NT2/D1 (cell line): ENCODE data around the gene MCM8.

Source experiments
- DNase-seq: peaks from one replicate; pipeline ENCODE4 v3.0.0-alpha.2; 2011; ENCODE audit warnings: low read depth, low spot score
- H3K27me3 ChIP-seq: 2 replicates; pipeline ENCODE4 v1.6.0; 2011; ENCODE audit warnings: mild to moderate bottlenecking; ENCODE audit not compliant: insufficient read length, insufficient read depth
- H3K36me3 ChIP-seq: 2 replicates; pipeline ENCODE4 v1.6.1; 2011; ENCODE audit warnings: mild to moderate bottlenecking, low read length, mixed read lengths; ENCODE audit not compliant: insufficient read depth, insufficient read length
- H3K4me1 ChIP-seq: 2 replicates; pipeline ENCODE4 v1.5.1; 2011; ENCODE audit not compliant: insufficient read depth, insufficient read length
- H3K4me3 ChIP-seq: 2 replicates; pipeline ENCODE4 v1.5.1; 2011; ENCODE audit warnings: low read depth; ENCODE audit not compliant: insufficient read length
- H3K9ac ChIP-seq: 2 replicates; pipeline ENCODE4 v1.6.0; 2011; ENCODE audit warnings: low read depth; ENCODE audit not compliant: insufficient read length
- H3K9me3 ChIP-seq: 2 replicates; pipeline ENCODE4 v1.5.1; 2011; ENCODE audit warnings: mild to moderate bottlenecking, low read length; ENCODE audit not compliant: insufficient read depth
- SUZ12 ChIP-seq: IDR thresholded peaks from 2 replicates; pipeline ENCODE4 v1.6.1; 2011; ENCODE audit not compliant: insufficient read length, insufficient read depth; ENCODE audit errors: extremely low read depth
- YY1 ChIP-seq: IDR thresholded peaks from 2 replicates; pipeline ENCODE4 v1.6.1; 2011; ENCODE audit not compliant: insufficient read length, insufficient read depth
- ZNF274 ChIP-seq: IDR thresholded peaks from 2 replicates; pipeline ENCODE4 v1.6.1; 2011; ENCODE audit warnings: mild to moderate bottlenecking, low read depth, low read length

Gene MCM8

GRCh38 chr20:5980720-5981538 is 30.5 kb downstream of the MCM8 start:
- Histone ChIP-seq H3K36me3 (peaks cover 76% of the 10 kb centered on the region), H3K9me3 (no peaks in the 10 kb centered on the region), H3K27me3 (no peaks in the 10 kb centered on the region), H3K4me1 (no peaks in the 10 kb centered on the region), H3K4me3 (no peak overlapping the region), H3K9ac (no peak overlapping the region)
- no peak for TF ChIP-seq ZNF274
- no peak for TF ChIP-seq YY1
- no peak for TF ChIP-seq SUZ12
- DNase-seq, result no peak

GRCh38 chr20:5987383-5987782 is 36.9 kb downstream of the MCM8 start:
- DNase-seq, result no peak
- Histone ChIP-seq H3K9me3 (no peaks in the 10 kb centered on the region), H3K36me3 (peaks cover 63% of the 10 kb centered on the region)

GRCh38 chr20:5989539-5989938 is 39.1 kb downstream of the MCM8 start:
- no peak for TF ChIP-seq ZNF274
- TF ChIP-seq SUZ12, result no peak
- TF ChIP-seq YY1, result no peak
- H3K36me3 ChIP-seq, result peaks cover 56% of the 10 kb centered on the region

More at GRCh38 chr20:5987383-5987782, 36.9 kb downstream of the MCM8 start:
- Histone ChIP-seq H3K27me3 (no peaks in the 10 kb centered on the region), H3K4me3 (no peak overlapping the region), H3K4me1 (no peaks in the 10 kb centered on the region), H3K9ac (no peak overlapping the region)
- TF ChIP-seq ZNF274 (no peak), SUZ12 (no peak), YY1 (no peak)

GRCh38 chr20:5990946-5991345 is 40.5 kb downstream of the MCM8 start:
- Histone ChIP-seq H3K36me3 (peaks cover 61% of the 10 kb centered on the region), H3K9me3 (no peaks in the 10 kb centered on the region), H3K4me3 (no peak overlapping the region), H3K9ac (no peak overlapping the region), H3K4me1 (no peaks in the 10 kb centered on the region), H3K27me3 (no peaks in the 10 kb centered on the region)
- DNase-seq, result no peak
- TF ChIP-seq YY1 (no peak), SUZ12 (no peak), ZNF274 (no peak)

More at GRCh38 chr20:5989539-5989938, 39.1 kb downstream of the MCM8 start:
- no peaks in the 10 kb centered on the region for H3K9me3 ChIP-seq
- no peaks in the 10 kb centered on the region for H3K27me3 ChIP-seq
- H3K4me1 ChIP-seq, result no peaks in the 10 kb centered on the region
- H3K9ac ChIP-seq, result no peak overlapping the region
- no peak for DNase-seq
- H3K4me3 ChIP-seq, result no peak overlapping the region

- no peak for DNase-seq
- Histone ChIP-seq H3K36me3 (peaks cover 61% of the 10 kb centered on the region), H3K27me3 (no peaks in the 10 kb centered on the region), H3K9me3 (no peaks in the 10 kb centered on the region), H3K9ac (no peak overlapping the region), H3K4me1 (no peaks in the 10 kb centered on the region), H3K4me3 (no peak overlapping the region)
- no peak for TF ChIP-seq YY1
- TF ChIP-seq ZNF274, result no peak
- TF ChIP-seq SUZ12, result no peak
Measured at GRCh38 chr20:5991623-5992441, 41.4 kb downstream of the MCM8 start.

- Histone ChIP-seq H3K27me3 (no peaks in the 10 kb centered on the region), H3K4me3 (no peak overlapping the region), H3K36me3 (peaks cover 41% of the 10 kb centered on the region), H3K9ac (no peak overlapping the region), H3K9me3 (no peaks in the 10 kb centered on the region), H3K4me1 (no peaks in the 10 kb centered on the region)
- no peak for TF ChIP-seq ZNF274
- TF ChIP-seq YY1, result no peak
- no peak for TF ChIP-seq SUZ12
- DNase-seq, result no peak
Measured at GRCh38 chr20:5996765-5997164, 46.3 kb downstream of the MCM8 start.

- Histone ChIP-seq H3K9ac (no peak overlapping the region), H3K27me3 (no peaks in the 10 kb centered on the region), H3K9me3 (no peaks in the 10 kb centered on the region), H3K4me1 (no peaks in the 10 kb centered on the region), H3K36me3 (peaks cover 30% of the 10 kb centered on the region), H3K4me3 (no peak overlapping the region)
- DNase-seq, result no peak
- no peak for TF ChIP-seq ZNF274
- no peak for TF ChIP-seq YY1
- no peak for TF ChIP-seq SUZ12
Measured at GRCh38 chr20:5999783-6000182, 49.3 kb downstream of the MCM8 start.
